ENCODE results near the gene FBXW7. TPM values are rescaled to one million over a fixed set of nuclear protein-coding genes. Genes with fewer than 3 reads are reported as not detected.

FBXW7 gene
- total and polyA plus RNA-seq, 2 donors (not counting 1 experiment from before 2014, with no cell fraction given) = 16.3 to 68.7 TPM

DNA sequence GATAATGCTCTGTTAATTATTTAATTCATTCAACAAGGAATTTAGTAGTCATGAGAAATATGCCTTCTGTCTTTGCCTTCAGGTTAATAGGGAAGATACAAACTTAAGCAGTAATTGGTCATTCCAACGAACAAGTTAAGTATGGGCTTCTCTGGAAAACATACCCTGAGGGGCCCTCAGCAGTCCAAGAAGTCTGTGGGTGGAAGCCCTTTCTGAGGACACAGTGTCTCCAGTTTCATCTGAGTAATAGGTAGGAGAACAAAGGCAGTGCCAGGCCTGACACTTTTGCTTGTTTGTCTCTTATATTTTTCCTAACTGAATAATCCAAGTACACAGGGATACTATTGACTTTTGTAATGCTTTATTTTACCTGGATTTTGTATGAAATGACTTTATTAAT lies 262.5 kb downstream of the FBXW7 start:
- no peak overlapping the region for H3K9ac ChIP-seq (ENCODE audit: insufficient read depth, low read length)
- H2AFZ ChIP-seq (ENCODE audit: low read length) = no peak overlapping the region
- H3K9me3 ChIP-seq (ENCODE audit: control insufficient read depth, insufficient read depth, low read depth, low read length) = no peaks in the 10 kb centered on the region
- H3K79me2 ChIP-seq (ENCODE audit: control insufficient read depth, insufficient read depth, low read length) = no peaks in the 10 kb centered on the region
- no peak for DNase-seq (ENCODE audit: low read depth in 2 of 2)
- no peak overlapping the region for H3K27ac ChIP-seq (ENCODE audit: insufficient read depth, low read length)
- TF ChIP-seq CTCF (conservative IDR thresholded peaks at IDR 0.05 in 1 of 2, IDR thresholded peaks at IDR 0.05 in 1 of 2; ENCODE audit: low read depth in 1 of 2, low read length in 2 of 2) (no peak), EZH2 (IDR thresholded peaks at IDR 0.05; ENCODE audit: low read length, missing control alignments) (no peak)
- no peak overlapping the region for H3K4me3 ChIP-seq (replicated peaks in 1 of 4; ENCODE audit: control extremely low read depth in 1 of 4, insufficient read depth in 1 of 4, low read depth in 3 of 4, low read length in 4 of 4)
- no peaks in the 10 kb centered on the region for H4K20me1 ChIP-seq (ENCODE audit: control insufficient read depth, extremely low read depth, insufficient read depth, low read length)
- H3K4me1 ChIP-seq (ENCODE audit: control insufficient read depth, extremely low read depth, insufficient read depth, low read length) = no peaks in the 10 kb centered on the region
- H3K27me3 ChIP-seq (ENCODE audit: control insufficient read depth, insufficient read depth, low read length) = no peaks in the 10 kb centered on the region
- no peaks in the 10 kb centered on the region for H3K36me3 ChIP-seq (ENCODE audit: control insufficient read depth, insufficient read depth, low read length)
- no peak overlapping the region for H3K4me2 ChIP-seq (ENCODE audit: extremely low read depth, insufficient read depth, low read length)

Other genes with a start within 250 kb of the FBXW7 start
- 0.50 and 0.77 TPM in 2 replicates for gene TMEM154, start 143.9 kb upstream of the FBXW7 start, total RNA-seq
- gene TMEM154, start 143.9 kb upstream of the FBXW7 start, polyA plus RNA-seq = 1.6 and 3.7 TPM in 2 replicates
- under 0.01 TPM in 2 replicates for gene TIGD4, start 243.6 kb upstream of the FBXW7 start, total RNA-seq
- gene TIGD4, start 243.6 kb upstream of the FBXW7 start, polyA plus RNA-seq = 0.03 and 0.08 TPM in 2 replicates
- gene ARFIP1, start 243.9 kb upstream of the FBXW7 start, total RNA-seq = 40.8 and 42.4 TPM in 2 replicates
- gene ARFIP1, start 243.9 kb upstream of the FBXW7 start, polyA plus RNA-seq = 26.5 and 35.6 TPM in 2 replicates